Ovary (tissue), 9 donors: ENCODE data around the gene ZNF778. TPM values are rescaled to one million over a fixed set of nuclear protein-coding genes. Genes with fewer than 3 reads are reported as not detected.

ENCODE experiments used
- DNase-seq, 5 donors: peaks; one replicate each; pipeline ENCODE4 v3.0.0-alpha.2; 2019 to 2020
- H3K27ac ChIP-seq, 2 donors: fragments of 200-600 bp; one replicate each; pipeline versions ENCODE4 v1.5.1 to v1.8.0; 2019 to 2022
- H3K27me3 ChIP-seq: fragments of 200-600 bp; one replicate; pipeline ENCODE4 v1.8.0; 2022
- H3K36me3 ChIP-seq: fragments of 200-600 bp; sonication (generic); one replicate; pipeline ENCODE4 v1.5.1; 2019
- H3K4me1 ChIP-seq: one replicate; pipeline ENCODE4 v1.8.1; 2013; ENCODE audit warnings: mild to moderate bottlenecking, moderate library complexity; ENCODE audit not compliant: insufficient read depth
- H3K4me3 ChIP-seq: fragments of 200-600 bp; sonication (generic); one replicate; pipeline ENCODE4 v1.5.1; 2017
- H3K9me3 ChIP-seq, 2 donors: fragments of 200-600 bp in 1 of 2; sonication (generic) in 1 of 2; one replicate each; pipeline versions ENCODE4 v1.5.1 to v1.8.1; 2013 to 2019; ENCODE audit warnings: mild to moderate bottlenecking in 1 of 2, moderate library complexity in 1 of 2
- CTCF ChIP-seq, 3 donors: fragments of 450-650 bp in 2 of 3; fragments of 200-600 bp in 1 of 3; IDR thresholded peaks; one replicate each; pipeline versions ENCODE4 v1.5.1 to v1.8.0; 2016 to 2022; ENCODE audit warnings: antibody characterized with exemption in 3 of 3, mild to moderate bottlenecking in 1 of 3
- EP300 ChIP-seq: sonication (generic); formaldehyde crosslinking; IDR thresholded peaks from one replicate; pipeline ENCODE4 v1.6.1; 2017; ENCODE audit warnings: antibody characterized with exemption
- POLR2A ChIP-seq: fragments of 450-650 bp; IDR thresholded peaks from one replicate; pipeline ENCODE4 v1.6.1; 2017; ENCODE audit warnings: antibody characterized with exemption, mild to moderate bottlenecking, moderate library complexity
- WGBS, 3 donors: extraction: QIAGEN DNeasy Blood & Tissue Kit in 1 of 3; methylation state at CpG; one replicate each; pipeline versions ENCODE4 v1.1.5 to v1.1.7; 2013 to 2017; 5-methylcytosine and 5-hydroxymethylcytosine counted together
- intact Hi-C, 4 donors: fragments of 100-400 bp; cut with DNase I; formaldehyde crosslinking; loops; one replicate each; pipeline versions ENCODE4 v1.11.0 to v1.15.1; 2022 to 2023
- polyA plus RNA-seq, 2 donors: library from polyadenylated mRNA; stranded (reverse); fragments of 200-250 nt in 1 of 2; fragments of 350-450 nt in 1 of 2; fragmentation: Illumina TruSeq in 1 of 2; extraction: RNeasy Lipid Tissue Mini Kit (QIAGEN cat#74804) in 1 of 2; gene quantifications; one replicate each; pipeline ENCODE4 v1.2.3, GENCODE V29; 2013 to 2014
- total RNA-seq, 7 donors: library from RNA; depleted of rRNA in 2 of 7; stranded (reverse); fragments of >200 nt in 2 of 7; fragmentation: NEBNext Ultra II Directional in 3 of 7; extraction: Animal tissue kit (Norgen Biotek cat#: 25700) in 3 of 7; gene quantifications; one replicate each; pipeline versions ENCODE4 v1.1.0 to v1.2.4, GENCODE V29; 2016 to 2023
- donor health status: DM: no; HTN: no; CAD: no; lungs with moderate emphysema.
- donor health status: DM: no; HTN: no; CAD: no.
- donor health status: Bipolar disorder and iron deficiency.
- donor health status: DM: yes; HTN: yes; CAD: no.
- donor health status: DM: no; HTN: no; CAD: no.
- donor health status: DM: yes; HTN: yes; CAD: no.

ZNF778 gene
- total and polyA plus RNA-seq, 9 donors = 1.8 to 71.9 (median 8.3) TPM

GRCh38 chr16:89176147-89176690 is 41.3 kb upstream of the ZNF778 start:
- H3K27me3 ChIP-seq = peaks cover 6% of the 10 kb centered on the region
- no peaks in the 10 kb centered on the region for H3K36me3 ChIP-seq
- no peak overlapping the region for H3K27ac ChIP-seq
- WGBS, 3 donors = 40 to 62% (median 57%) methylated on average over 22 to 27 of the region's 27 CpGs
- no peaks in the 10 kb centered on the region for H3K4me1 ChIP-seq
- TF ChIP-seq POLR2A (no peak), EP300 (no peak), CTCF (IDR thresholded peaks at IDR 0.05) (no peak)
- H3K4me3 ChIP-seq = no peak overlapping the region
- intact Hi-C loops = no loop called here
- H3K9me3 ChIP-seq = no peaks in the 10 kb centered on the region
- DNase-seq = no peak

GRCh38 chr16:89176717-89177116 is 40.8 kb upstream of the ZNF778 start:
- H3K4me1 ChIP-seq = no peaks in the 10 kb centered on the region
- no peak overlapping the region for H3K27ac ChIP-seq
- intact Hi-C loops = no loop called here
- TF ChIP-seq POLR2A (no peak), CTCF (IDR thresholded peaks at IDR 0.05) (no peak), EP300 (no peak)
- WGBS, 3 donors = 62 to 74% (median 74%) methylated on average over 9 of the region's 9 CpGs
- no peaks in the 10 kb centered on the region for H3K36me3 ChIP-seq
- no peak overlapping the region for H3K4me3 ChIP-seq
- no peak for DNase-seq
- H3K9me3 ChIP-seq = no peaks in the 10 kb centered on the region
- H3K27me3 ChIP-seq = peaks cover 5% of the 10 kb centered on the region

- Histone ChIP-seq H3K27ac (no peak overlapping the region), H3K36me3 (no peaks in the 10 kb centered on the region), H3K9me3 (no peaks in the 10 kb centered on the region), H3K27me3 (peaks cover 3% of the 10 kb centered on the region), H3K4me3 (no peak overlapping the region), H3K4me1 (no peaks in the 10 kb centered on the region)
- WGBS, 3 donors = 39 to 47% (median 43%) methylated on average over 11 to 12 of the region's 12 CpGs
- intact Hi-C loops = no loop called here
- no peak for DNase-seq
- TF ChIP-seq POLR2A (no peak), CTCF (IDR thresholded peaks at IDR 0.05) (no peak), EP300 (no peak)
Measured at GRCh38 chr16:89177501-89177900, 40.0 kb upstream of the ZNF778 start.

- TF ChIP-seq POLR2A (no peak), EP300 (no peak), CTCF (IDR thresholded peaks at IDR 0.05) (no peak)
Measured at GRCh38 chr16:89178453-89179147, 38.9 kb upstream of the ZNF778 start.

More at GRCh38 chr16:89178453-89179147, 38.9 kb upstream of the ZNF778 start:
- WGBS, 3 donors = 60 to 65% (median 64%) methylated on average over 19 to 24 of the region's 24 CpGs
- DNase-seq = no peak
- H3K36me3 ChIP-seq = no peaks in the 10 kb centered on the region
- no peaks in the 10 kb centered on the region for H3K4me1 ChIP-seq
- peaks cover 3% of the 10 kb centered on the region for H3K27me3 ChIP-seq
- no peaks in the 10 kb centered on the region for H3K9me3 ChIP-seq
- H3K4me3 ChIP-seq = no peak overlapping the region
- no peak overlapping the region for H3K27ac ChIP-seq
- intact Hi-C loops = no loop called here
